ENCODE results near the gene MTSS2. TPM values are rescaled to one million over a fixed set of nuclear protein-coding genes. Genes with fewer than 3 reads are reported as not detected.

The MTSS2 gene
- total and polyA plus RNA-seq, 2 of the 4 experiments (the other 2 are of a cell fraction) = 9.1 to 86.2 TPM

GRCh38 chr16:70728150-70728549 is 42.3 kb upstream of the MTSS2 start:
- no peaks in the 10 kb centered on the region for H3K27me3 ChIP-seq (ENCODE audit: control insufficient read depth, insufficient read depth, low read length)
- H4K20me1 ChIP-seq (ENCODE audit: insufficient read depth, low read length) = no peaks in the 10 kb centered on the region
- H3K23ac ChIP-seq (ENCODE audit: low read depth, low read length) = no peak overlapping the region
- BruUV-seq (replicated peaks) = no TSS peak
- no peak overlapping the region for H3K9ac ChIP-seq (ENCODE audit: low read depth, low read length)
- H3K79me1 ChIP-seq (ENCODE audit: low read depth in 1 of 2, low read length in 2 of 2) = peaks cover 0 to 19% of the 10 kb centered on the region in 2 experiments; a peak in 3 of 4 replicates
- no peak overlapping the region for H3K18ac ChIP-seq (ENCODE audit: low read depth, low read length)
- WGBS, 2 experiments (ENCODE audit: extremely low coverage in 2 of 2, insufficient read length in 1 of 2) = 92% methylated on average over 7 of the region's 9 CpGs; no CpG with 5 or more reads in 1 of the 2 experiments
- H2BK5ac ChIP-seq (ENCODE audit: low read depth, low read length, poor library complexity, severe bottlenecking) = no peak overlapping the region
- H4K5ac ChIP-seq (ENCODE audit: low read depth, low read length) = no peak overlapping the region
- ChIA-PET CTCF (no interaction called here), POLR2A (ENCODE audit: unreplicated experiment) (no interaction called here)
- no peak overlapping the region for H2BK120ac ChIP-seq (ENCODE audit: low read depth, low read length)
- in situ Hi-C loops (cut with MboI; ENCODE audit: low sequenced_read_pairs) (no loop called here), dilution Hi-C loops (cut with HindIII; ENCODE audit: low sequenced_read_pairs, unreplicated experiment) (no loop called here), intact Hi-C loops (cut with micrococcal nuclease) (no loop called here)
- 0 out of 2 replicates have a peak overlapping the region, but pooled peaks have one; percentile 12 for H2AK5ac ChIP-seq (ENCODE audit: low read depth, low read length)
- TF ChIP-seq, protein P1, sequence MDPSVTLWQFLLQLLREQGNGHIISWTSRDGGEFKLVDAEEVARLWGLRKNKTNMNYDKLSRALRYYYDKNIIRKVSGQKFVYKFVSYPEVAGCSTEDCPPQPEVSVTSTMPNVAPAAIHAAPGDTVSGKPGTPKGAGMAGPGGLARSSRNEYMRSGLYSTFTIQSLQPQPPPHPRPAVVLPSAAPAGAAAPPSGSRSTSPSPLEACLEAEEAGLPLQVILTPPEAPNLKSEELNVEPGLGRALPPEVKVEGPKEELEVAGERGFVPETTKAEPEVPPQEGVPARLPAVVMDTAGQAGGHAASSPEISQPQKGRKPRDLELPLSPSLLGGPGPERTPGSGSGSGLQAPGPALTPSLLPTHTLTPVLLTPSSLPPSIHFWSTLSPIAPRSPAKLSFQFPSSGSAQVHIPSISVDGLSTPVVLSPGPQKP (IDR thresholded peaks at IDR 0.05; ENCODE audit: borderline replicate concordance, low read depth, low read length) = no peak
- TF ChIP-seq RAD21 (IDR thresholded peaks at IDR 0.05; ENCODE audit: low read length) = no peak
- TF ChIP-seq SMC3 (IDR thresholded peaks at IDR 0.05; ENCODE audit: low read depth, low read length) = no peak
- TF ChIP-seq RFX5 (IDR thresholded peaks at IDR 0.05; ENCODE audit: low read depth, low read length) = no peak
- no peak for TF ChIP-seq FOS (IDR thresholded peaks at IDR 0.05; ENCODE audit: low read depth, low read length)
- TF ChIP-seq NFE2L2 (IDR thresholded peaks at IDR 0.05; ENCODE audit: low read depth, low read length) = no peak
- H3K56ac ChIP-seq (ENCODE audit: extremely low read depth, insufficient read depth, low read length) = no peak overlapping the region
- H3K9me1 ChIP-seq (ENCODE audit: insufficient read depth, low read length) = no peaks in the 10 kb centered on the region
- H3K4me1 ChIP-seq (ENCODE audit: control insufficient read depth, insufficient read depth, low read length) = peaks cover 13% of the 10 kb centered on the region
- H3K36me3 ChIP-seq (ENCODE audit: control insufficient read depth, insufficient read depth, low read length) = peaks cover 12% of the 10 kb centered on the region; the same call in 1 of the 2 replicates
- no peak overlapping the region for H2AFZ ChIP-seq (replicated peaks; ENCODE audit: low read length, poor library complexity)
- ATAC-seq (ENCODE audit: low read depth) (no peak), DNase-seq (no peak)
- H3K4me3 ChIP-seq (ENCODE audit: insufficient read depth, low read depth, low read length) = no peak overlapping the region
- no peak overlapping the region for H2BK20ac ChIP-seq (ENCODE audit: low read depth, low read length)
- H3K14ac ChIP-seq (replicated peaks; ENCODE audit: low read depth, low read length) = no peak overlapping the region
- H3K9me3 ChIP-seq (ENCODE audit: control insufficient read depth, insufficient read depth, low read length) = no peaks in the 10 kb centered on the region
- H4K91ac ChIP-seq (ENCODE audit: insufficient read depth, low read depth, low read length) = no peak overlapping the region
- H4K8ac ChIP-seq (ENCODE audit: low read depth in 2 of 2, low read length in 2 of 2) = no peak overlapping the region
- H3K4ac ChIP-seq (ENCODE audit: low read depth, low read length) = no peak overlapping the region
- no peak overlapping the region for H3K4me2 ChIP-seq (ENCODE audit: low read depth, low read length)
- H3K27ac ChIP-seq (ENCODE audit: insufficient read depth, low read length) = no peak overlapping the region
- H2AK9ac ChIP-seq (replicated peaks; ENCODE audit: low read depth, low read length, poor library complexity) = no peak overlapping the region
- H2BK15ac ChIP-seq (ENCODE audit: low read depth, low read length) = no peak overlapping the region

Measured in IMR-90 (cell line).